ENCODE data around the gene PDLIM3.

The PDLIM3 gene

DNA sequence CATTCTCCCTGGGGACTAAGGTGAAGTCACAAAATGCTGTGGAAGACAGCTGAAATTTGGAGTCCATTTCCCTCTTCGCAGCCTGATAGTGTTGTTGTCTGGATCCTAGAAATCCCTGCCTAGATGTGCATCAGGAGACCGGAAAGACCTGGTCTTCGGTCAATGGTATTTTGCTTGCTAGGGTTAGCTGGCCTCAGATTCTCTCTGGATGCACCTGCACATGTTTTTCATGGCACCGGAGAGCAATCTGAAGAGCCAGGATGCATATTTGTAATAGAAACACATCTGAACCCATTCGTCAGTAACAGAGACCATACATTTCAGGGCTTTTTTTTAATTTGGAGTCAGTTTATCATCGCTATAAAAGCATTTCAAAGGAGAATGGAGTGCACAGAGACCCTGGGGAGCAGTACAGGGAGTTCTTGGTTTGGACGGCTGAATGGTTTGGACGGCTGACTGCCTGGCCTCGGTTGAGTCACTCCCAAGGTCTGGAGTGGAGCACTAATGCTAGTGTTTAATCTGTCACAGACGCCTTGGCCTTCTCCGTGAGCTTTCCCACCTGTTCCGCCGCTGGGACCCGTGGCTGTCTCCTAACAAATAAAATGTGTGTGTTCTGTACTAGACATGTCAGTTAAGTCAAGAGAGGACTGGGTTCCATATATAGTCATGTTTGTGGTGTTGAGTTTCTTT is 7.5 kb upstream of the PDLIM3 start:
- no peak for DNase-seq (ENCODE audit: low read depth in 1 of 2, low spot score in 1 of 2)
- TF ChIP-seq, protein P1, sequence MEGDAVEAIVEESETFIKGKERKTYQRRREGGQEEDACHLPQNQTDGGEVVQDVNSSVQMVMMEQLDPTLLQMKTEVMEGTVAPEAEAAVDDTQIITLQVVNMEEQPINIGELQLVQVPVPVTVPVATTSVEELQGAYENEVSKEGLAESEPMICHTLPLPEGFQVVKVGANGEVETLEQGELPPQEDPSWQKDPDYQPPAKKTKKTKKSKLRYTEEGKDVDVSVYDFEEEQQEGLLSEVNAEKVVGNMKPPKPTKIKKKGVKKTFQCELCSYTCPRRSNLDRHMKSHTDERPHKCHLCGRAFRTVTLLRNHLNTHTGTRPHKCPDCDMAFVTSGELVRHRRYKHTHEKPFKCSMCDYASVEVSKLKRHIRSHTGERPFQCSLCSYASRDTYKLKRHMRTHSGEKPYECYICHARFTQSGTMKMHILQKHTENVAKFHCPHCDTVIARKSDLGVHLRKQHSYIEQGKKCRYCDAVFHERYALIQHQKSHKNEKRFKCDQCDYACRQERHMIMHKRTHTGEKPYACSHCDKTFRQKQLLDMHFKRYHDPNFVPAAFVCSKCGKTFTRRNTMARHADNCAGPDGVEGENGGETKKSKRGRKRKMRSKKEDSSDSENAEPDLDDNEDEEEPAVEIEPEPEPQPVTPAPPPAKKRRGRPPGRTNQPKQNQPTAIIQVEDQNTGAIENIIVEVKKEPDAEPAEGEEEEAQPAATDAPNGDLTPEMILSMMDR (IDR thresholded peaks at IDR 0.05; ENCODE audit: insufficient read depth, low read length) = no peak
- TF ChIP-seq SPI1 (IDR thresholded peaks at IDR 0.05; ENCODE audit: borderline replicate concordance, low read depth) (no peak), GABPA (IDR thresholded peaks at IDR 0.05; ENCODE audit: low read depth) (no peak), POLR2AphosphoS5 (IDR thresholded peaks at IDR 0.05; ENCODE audit: low read depth) (no peak)
- TF ChIP-seq, protein P2, sequence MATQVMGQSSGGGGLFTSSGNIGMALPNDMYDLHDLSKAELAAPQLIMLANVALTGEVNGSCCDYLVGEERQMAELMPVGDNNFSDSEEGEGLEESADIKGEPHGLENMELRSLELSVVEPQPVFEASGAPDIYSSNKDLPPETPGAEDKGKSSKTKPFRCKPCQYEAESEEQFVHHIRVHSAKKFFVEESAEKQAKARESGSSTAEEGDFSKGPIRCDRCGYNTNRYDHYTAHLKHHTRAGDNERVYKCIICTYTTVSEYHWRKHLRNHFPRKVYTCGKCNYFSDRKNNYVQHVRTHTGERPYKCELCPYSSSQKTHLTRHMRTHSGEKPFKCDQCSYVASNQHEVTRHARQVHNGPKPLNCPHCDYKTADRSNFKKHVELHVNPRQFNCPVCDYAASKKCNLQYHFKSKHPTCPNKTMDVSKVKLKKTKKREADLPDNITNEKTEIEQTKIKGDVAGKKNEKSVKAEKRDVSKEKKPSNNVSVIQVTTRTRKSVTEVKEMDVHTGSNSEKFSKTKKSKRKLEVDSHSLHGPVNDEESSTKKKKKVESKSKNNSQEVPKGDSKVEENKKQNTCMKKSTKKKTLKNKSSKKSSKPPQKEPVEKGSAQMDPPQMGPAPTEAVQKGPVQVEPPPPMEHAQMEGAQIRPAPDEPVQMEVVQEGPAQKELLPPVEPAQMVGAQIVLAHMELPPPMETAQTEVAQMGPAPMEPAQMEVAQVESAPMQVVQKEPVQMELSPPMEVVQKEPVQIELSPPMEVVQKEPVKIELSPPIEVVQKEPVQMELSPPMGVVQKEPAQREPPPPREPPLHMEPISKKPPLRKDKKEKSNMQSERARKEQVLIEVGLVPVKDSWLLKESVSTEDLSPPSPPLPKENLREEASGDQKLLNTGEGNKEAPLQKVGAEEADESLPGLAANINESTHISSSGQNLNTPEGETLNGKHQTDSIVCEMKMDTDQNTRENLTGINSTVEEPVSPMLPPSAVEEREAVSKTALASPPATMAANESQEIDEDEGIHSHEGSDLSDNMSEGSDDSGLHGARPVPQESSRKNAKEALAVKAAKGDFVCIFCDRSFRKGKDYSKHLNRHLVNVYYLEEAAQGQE (IDR thresholded peaks at IDR 0.05; ENCODE audit: insufficient replicate concordance, low read depth) = no peak
- Histone ChIP-seq H3K27me3 (ENCODE audit: insufficient read depth, poor library complexity, severe bottlenecking) (peaks cover 7% of the 10 kb centered on the region), H3K4me3 (replicated peaks; ENCODE audit: insufficient read depth, low read length) (no peak overlapping the region), H3K27ac (replicated peaks) (no peak overlapping the region)

DNA sequence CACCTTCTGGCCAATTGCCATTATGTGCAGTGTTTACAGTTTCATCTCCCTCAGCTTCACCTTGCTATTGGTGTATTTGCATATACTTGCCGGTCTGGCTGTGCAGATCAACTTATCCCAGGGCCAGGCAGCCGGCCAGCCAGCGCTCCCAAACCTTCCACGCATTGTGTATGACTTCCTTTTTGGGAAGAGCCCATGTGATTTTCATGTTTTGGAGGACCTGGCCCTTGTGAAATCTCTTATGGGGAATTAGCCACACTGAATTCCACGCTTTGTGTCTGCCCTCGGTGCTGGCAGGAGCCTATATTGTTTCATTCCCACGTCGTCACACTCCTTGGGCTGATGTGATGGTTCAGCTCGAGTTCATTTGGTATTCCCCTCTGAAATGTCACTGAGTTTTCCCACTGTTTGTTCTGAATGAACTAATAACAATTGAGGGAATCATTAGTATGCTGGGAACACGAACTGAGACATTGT is 6.0 kb upstream of the PDLIM3 start:
- Histone ChIP-seq H3K4me3 (replicated peaks; ENCODE audit: insufficient read depth, low read length) (no peak overlapping the region), H3K27ac (replicated peaks) (no peak overlapping the region), H3K27me3 (ENCODE audit: insufficient read depth, poor library complexity, severe bottlenecking) (peaks cover 8% of the 10 kb centered on the region)
- no peak for DNase-seq (ENCODE audit: low read depth in 1 of 2, low spot score in 1 of 2)
- TF ChIP-seq GABPA (IDR thresholded peaks at IDR 0.05; ENCODE audit: low read depth) (no peak), POLR2AphosphoS5 (IDR thresholded peaks at IDR 0.05; ENCODE audit: low read depth) (no peak), SPI1 (IDR thresholded peaks at IDR 0.05; ENCODE audit: borderline replicate concordance, low read depth) (no peak)
- TF ChIP-seq, protein P1 (IDR thresholded peaks at IDR 0.05; ENCODE audit: insufficient read depth, low read length) = no peak
- TF ChIP-seq, protein P2 (IDR thresholded peaks at IDR 0.05; ENCODE audit: insufficient replicate concordance, low read depth) = no peak

DNA sequence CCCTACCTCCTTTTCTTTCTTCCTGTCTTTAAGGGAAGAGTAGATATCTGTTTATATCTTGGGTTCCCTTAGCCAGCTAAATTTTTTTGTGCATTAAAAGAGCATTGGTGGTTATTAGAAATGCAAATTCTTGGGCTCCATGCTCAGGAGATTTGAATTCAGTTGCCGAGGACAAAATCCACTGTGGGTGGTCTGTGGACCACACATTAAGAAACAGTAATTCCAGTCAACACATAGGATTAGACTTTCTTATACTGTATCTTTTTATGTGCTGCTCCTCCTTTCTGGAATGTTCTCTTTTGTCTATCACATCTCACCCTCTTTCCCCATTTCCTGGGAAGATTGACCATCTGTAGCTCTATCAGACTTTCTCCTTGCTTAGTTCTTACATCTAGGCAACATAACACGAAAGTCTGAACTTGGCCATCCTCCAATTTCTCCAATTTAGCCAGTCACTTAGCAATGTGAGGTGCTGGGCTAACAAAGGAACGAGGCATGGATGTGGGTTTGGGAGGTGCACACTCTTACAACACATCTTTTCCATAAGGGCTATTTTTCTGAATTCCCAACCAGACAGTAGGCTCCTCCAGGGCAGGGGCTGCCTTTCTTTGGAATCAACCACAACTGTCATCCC is 5.3 kb upstream of the PDLIM3 start:
- H3K27ac ChIP-seq (replicated peaks) = no peak overlapping the region
- peaks cover 14% of the 10 kb centered on the region for H3K27me3 ChIP-seq (ENCODE audit: insufficient read depth, poor library complexity, severe bottlenecking)
- no peak overlapping the region for H3K4me3 ChIP-seq (replicated peaks; ENCODE audit: insufficient read depth, low read length)
- TF ChIP-seq SPI1 (IDR thresholded peaks at IDR 0.05; ENCODE audit: borderline replicate concordance, low read depth) (no peak), GABPA (IDR thresholded peaks at IDR 0.05; ENCODE audit: low read depth) (no peak), POLR2AphosphoS5 (IDR thresholded peaks at IDR 0.05; ENCODE audit: low read depth) (no peak)
- TF ChIP-seq, protein P2 (IDR thresholded peaks at IDR 0.05; ENCODE audit: insufficient replicate concordance, low read depth) = no peak
- TF ChIP-seq, protein P1 (IDR thresholded peaks at IDR 0.05; ENCODE audit: insufficient read depth, low read length) = no peak
- no peak for DNase-seq (ENCODE audit: low read depth in 1 of 2, low spot score in 1 of 2)
